GM19324 (cell line): ENCODE data around the gene ZNF641.

Experiments
- ATAC-seq: cut with Tn5 transposase; IDR thresholded peaks from one replicate; pipeline ENCODE4 v1.9.1; 2021; ENCODE audit warnings: mild to moderate bottlenecking, moderate library complexity; ENCODE audit not compliant: unreplicated experiment, low FRiP score

ZNF641 gene

DNA sequence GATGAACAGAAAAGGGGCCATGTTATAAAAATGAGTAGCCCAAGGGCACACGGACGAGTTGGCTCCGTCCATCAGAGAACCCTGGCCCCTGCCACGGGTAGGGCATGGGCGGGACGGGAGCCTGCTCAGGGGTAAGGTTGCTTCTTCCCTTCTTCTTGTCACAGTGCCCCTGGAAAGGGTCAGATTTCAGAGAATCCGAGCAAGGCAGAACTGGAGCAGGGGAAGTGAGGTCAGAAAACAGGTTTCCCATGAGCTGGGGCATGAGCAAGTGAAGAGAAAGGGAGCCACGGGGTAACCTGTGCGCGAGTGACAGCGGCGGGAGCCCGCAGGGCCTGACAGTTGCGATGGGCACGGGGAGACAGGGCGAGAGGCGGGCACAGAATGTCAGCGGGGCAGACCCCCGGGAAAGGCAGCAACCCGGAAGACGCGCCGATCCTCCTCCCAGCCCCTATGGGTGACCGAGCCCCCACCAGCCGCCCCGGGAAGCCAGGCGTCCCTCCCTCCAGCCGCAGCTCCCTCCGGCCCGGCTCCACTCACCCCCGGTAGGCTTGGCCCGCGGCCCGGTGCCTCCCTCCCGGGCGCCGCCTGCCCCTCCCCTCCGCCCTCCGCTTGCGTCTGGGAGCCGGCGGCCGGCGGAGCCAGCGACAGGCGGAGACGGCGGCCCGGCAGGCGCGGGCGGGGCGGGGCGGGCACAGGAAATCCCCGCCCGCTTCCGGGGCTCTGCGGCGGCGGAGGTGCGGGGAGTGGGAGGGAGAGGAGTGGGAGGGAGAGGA, at the start of gene ZNF641:
TSS of gene ZNF641 (minus strand) at position 671 of the 773 bp plus-strand sequence. CDS start 2,829 bp downstream, outside the sequence.
- ATAC-seq, result peak; percentile 90

GRCh38 chr12:48390026-48390425, 39.3 kb upstream of the ZNF641 start:
- ATAC-seq, result no peak

DNA sequence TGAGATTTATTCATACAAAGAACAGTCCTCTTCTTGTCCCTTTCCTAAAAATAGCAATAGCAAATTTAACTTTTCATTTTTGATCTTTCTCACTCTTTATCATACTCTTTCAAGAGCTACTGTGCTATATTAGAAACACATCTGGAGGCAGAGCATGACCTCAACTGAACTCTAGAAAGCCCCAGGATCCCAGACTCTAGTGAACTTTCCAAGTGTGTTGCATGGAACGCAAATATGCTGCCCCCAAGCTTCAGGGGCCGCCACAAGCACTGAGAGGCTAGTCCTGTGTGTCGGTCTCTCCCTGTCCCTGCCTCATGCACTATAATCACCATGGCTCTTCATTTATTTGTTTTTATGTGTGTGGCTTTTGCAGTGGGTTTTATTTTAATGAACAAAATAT, 38.7 kb upstream of the ZNF641 start:
- ATAC-seq, result no peak

- ATAC-seq, result no peak
Observed at GRCh38 chr12:48388938-48389337, 38.2 kb upstream of the ZNF641 start.

GRCh38 chr12:48388460-48388859, 37.7 kb upstream of the ZNF641 start:
- ATAC-seq, result no peak

- no peak for ATAC-seq
Observed at GRCh38 chr12:48380596-48380995, 29.9 kb upstream of the ZNF641 start.

DNA sequence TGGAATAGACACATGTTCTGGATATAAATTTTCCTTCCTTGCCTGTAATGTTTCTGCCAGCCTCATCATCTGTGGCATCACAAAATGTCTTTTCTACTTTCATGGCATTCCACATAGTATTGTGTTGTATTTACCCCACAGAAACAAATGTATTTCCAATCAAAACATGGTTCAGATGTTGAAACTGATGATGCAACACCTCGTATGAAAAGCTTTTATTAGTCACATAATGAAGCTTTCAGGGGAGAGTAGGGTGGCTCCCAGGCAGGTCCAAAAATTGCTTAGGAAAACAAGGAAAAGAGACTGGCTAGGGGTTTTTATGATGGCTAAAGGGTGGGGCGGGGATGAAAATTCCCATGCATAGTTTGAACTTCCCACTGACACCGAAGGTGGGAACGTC, 29.1 kb upstream of the ZNF641 start:
- no peak for ATAC-seq

DNA sequence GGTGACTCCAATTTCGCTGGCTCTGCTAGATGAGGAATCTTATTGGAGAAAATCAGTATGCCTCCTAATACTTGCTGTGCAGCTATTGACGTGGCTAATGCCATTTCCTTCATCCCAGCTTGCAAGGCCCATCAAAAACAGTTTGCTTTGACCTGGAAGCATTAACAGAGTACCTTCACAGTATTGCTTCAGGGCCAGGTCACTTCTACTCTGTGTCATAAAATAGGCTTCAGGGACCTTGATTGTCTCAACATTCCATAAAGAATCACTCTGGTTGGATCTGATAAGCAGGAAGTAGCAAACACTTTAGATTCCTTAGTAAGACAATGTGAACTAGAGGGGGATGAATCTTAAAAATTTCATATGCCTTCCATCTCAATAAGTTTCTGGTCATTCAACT, 26.9 kb upstream of the ZNF641 start:
- ATAC-seq, result no peak

GRCh38 chr12:48374164-48374563, 23.4 kb upstream of the ZNF641 start:
- ATAC-seq, result no peak

GRCh38 chr12:48366131-48366530, 15.4 kb upstream of the ZNF641 start:
- no peak for ATAC-seq

GRCh38 chr12:48361664-48362339, 11.1 kb upstream of the ZNF641 start:
- ATAC-seq, result no peak

DNA sequence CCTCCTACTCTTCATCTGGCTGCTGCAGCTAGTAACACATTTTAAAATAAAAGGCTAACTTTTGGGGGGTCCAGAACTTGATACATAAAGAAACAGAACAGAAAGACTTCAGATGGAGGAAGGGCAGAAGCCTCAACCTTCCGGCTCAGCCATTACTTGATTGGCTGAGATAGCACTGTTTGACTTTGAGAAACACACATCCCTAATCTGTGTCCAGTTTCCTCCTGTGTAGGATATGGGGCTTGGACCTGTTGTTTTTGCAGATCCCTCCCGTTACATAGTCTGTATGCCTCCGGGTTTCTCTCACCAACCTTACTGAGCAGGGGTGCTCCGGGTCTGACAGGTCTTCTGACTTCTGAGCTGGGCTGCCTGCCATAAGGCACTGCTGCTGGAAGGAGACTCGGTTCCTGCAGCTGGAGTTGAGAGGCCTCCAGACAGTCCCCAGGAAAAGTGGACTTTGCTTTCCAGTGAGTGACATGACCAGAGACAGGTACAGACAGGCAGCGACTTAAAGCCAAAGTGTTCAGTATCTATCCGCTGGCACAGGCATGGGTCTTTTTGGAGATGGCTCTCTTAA, 8.3 kb upstream of the ZNF641 start:
- no peak for ATAC-seq

DNA sequence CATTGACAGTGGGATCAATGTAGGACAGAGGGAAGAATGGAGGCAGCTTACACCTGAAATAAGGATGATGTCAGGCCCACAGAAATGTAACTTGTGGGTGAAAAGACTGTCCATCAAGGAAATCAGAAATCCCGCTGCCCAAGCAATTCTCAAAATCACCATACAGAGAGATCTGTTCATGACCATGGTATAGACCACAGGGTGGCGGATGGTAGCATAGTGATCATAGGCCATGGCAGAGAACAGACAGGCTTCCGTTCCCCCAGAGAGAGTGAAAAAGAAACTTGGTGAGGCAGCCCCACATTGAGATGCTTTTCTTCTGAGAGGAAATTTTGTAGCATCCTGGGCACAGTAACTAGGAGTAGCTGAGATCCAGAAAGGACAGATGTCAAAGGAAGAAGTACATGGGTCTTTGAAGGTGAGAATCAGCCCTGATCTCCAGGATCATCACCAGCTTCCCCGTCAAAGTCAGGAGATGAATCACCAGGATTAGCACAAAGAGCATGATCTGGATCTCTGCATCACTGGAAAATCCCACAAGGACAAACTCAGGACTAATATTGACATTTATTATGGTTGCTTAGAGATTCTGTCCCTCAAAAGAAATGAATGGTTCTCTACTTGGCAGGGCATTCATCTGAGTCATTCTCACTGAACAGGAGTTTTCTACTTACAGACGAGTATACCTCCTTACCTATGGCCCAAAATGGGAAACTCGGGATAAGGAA, 5.5 kb upstream of the ZNF641 start:
- no peak for ATAC-seq

- ATAC-seq, result no peak
Observed at GRCh38 chr12:48352157-48352760, 1.5 kb upstream of the ZNF641 start.

- ATAC-seq, result no peak
Observed at GRCh38 chr12:48351022-48351708, 446 bp upstream of the ZNF641 start.

- no peak for ATAC-seq
Observed at GRCh38 chr12:48349471-48349870, 1.2 kb downstream of the ZNF641 start.

GRCh38 chr12:48342980-48343379, 7.7 kb downstream of the ZNF641 start:
- no peak for ATAC-seq

DNA sequence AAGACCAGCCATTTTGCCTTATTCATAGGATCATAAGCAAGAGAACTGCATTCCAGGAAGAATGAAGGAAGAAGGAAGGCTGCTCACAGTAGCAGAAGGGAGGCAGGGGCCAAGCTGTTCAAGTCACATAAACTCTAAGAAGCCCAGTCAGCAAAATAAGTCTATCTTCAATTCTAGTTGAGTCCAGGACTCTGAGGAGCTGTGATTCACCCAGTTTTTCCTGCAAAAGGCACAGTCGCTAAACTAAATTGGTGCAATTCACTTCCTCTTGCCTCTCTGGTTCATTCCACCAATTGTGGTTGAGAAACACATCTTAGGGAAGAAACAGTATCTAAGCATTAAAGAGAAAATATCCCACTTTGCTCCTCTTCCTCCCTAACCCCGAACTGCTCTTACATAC, 9.8 kb downstream of the ZNF641 start:
- no peak for ATAC-seq

GRCh38 chr12:48339442-48340117, 11.1 kb downstream of the ZNF641 start:
- no peak for ATAC-seq

- ATAC-seq, result no peak
Observed at GRCh38 chr12:48336564-48336963, 14.2 kb downstream of the ZNF641 start.
